A673 (cell line): Measurements from ENCODE around the gene RBFOX2. TPM values are rescaled to one million over a fixed set of nuclear protein-coding genes. Genes with fewer than 3 reads are reported as not detected.

Source experiments
- BruUV-seq: library from RNA; stranded (reverse); fragments of 400-500 nt; replicated peaks from 2 replicates; lab custom pipeline; 2021; lab: Mats Ljungman, UMichigan
- CTCF ChIA-PET: fragments of 300-600 bp; sonication (Branson Sonifier 250); formaldehyde crosslinking; loops from one replicate; lab custom pipeline; 2022; ENCODE audit warnings: antibody characterized with exemption; lab: Charles Lee
- POLR2A ChIA-PET: fragments of 300-600 bp; sonication (Branson Sonifier 250); formaldehyde crosslinking; loops from one replicate; lab custom pipeline; 2022; ENCODE audit warnings: antibody characterized with exemption; ENCODE audit not compliant: low non-redundant PET; lab: Charles Lee
- DNase-seq: peaks from one replicate; pipeline ENCODE4 v3.0.0-alpha.2; 2015; ENCODE audit warnings: low spot score
- H3K27ac ChIP-seq: fragments of 200-600 bp; sonication (generic); 2 replicates; pipeline ENCODE4 v1.5.1; 2016; ENCODE audit warnings: mixed run types, low read depth, mild to moderate bottlenecking, mixed read lengths, antibody characterized with exemption, low read length; ENCODE audit not compliant: poor library complexity, severe bottlenecking
- H3K27me3 ChIP-seq: fragments of 200-600 bp; sonication (generic); replicated peaks from 2 replicates; pipeline ENCODE4 v1.6.1; 2017; ENCODE audit warnings: mixed run types, low read depth, mild to moderate bottlenecking, mixed read lengths, antibody characterized with exemption, low read length; ENCODE audit not compliant: insufficient read depth, poor library complexity
- H3K36me3 ChIP-seq: fragments of 200-600 bp; sonication (generic); 2 replicates; pipeline ENCODE4 v1.6.1; 2016; ENCODE audit warnings: mixed run types, mild to moderate bottlenecking, mixed read lengths, antibody characterized with exemption, low read length; ENCODE audit not compliant: insufficient read depth, poor library complexity, severe bottlenecking
- H3K4me1 ChIP-seq: fragments of 200-600 bp; sonication (generic); 2 replicates; pipeline ENCODE4 v1.6.1; 2017; ENCODE audit warnings: mixed run types, mild to moderate bottlenecking, mixed read lengths, antibody characterized with exemption, low read length; ENCODE audit not compliant: insufficient read depth, poor library complexity, severe bottlenecking
- H3K4me3 ChIP-seq: fragments of 200-600 bp; sonication (generic); 2 replicates; pipeline ENCODE4 v1.5.1; 2016; ENCODE audit warnings: low read depth, mixed run types, mild to moderate bottlenecking, mixed read lengths, low read length; ENCODE audit not compliant: poor library complexity, severe bottlenecking
- H3K9me3 ChIP-seq: fragments of 200-600 bp; sonication (generic); 2 replicates; pipeline ENCODE4 v1.6.1; 2016; ENCODE audit warnings: mixed run types, low read depth, mild to moderate bottlenecking, mixed read lengths, antibody characterized with exemption, low read length; ENCODE audit not compliant: poor library complexity, severe bottlenecking
- CTCF ChIP-seq: fragments of 300-800, 200-600 bp; sonication (generic); conservative IDR thresholded peaks from 2 replicates; pipeline ENCODE4 v1.5.1; 2017; ENCODE audit warnings: low read depth, mild to moderate bottlenecking, antibody characterized with exemption, low read length, moderate library complexity, mixed read lengths
- EZH2 ChIP-seq: fragments of 200-600 bp; sonication (generic); IDR thresholded peaks from 2 replicates; pipeline ENCODE4 v1.6.1; 2017; ENCODE audit warnings: borderline replicate concordance, low read depth, mild to moderate bottlenecking, mixed read lengths, antibody characterized with exemption, low read length; ENCODE audit not compliant: poor library complexity, severe bottlenecking
- intact Hi-C: fragments of 100-400 bp; cut with micrococcal nuclease; formaldehyde crosslinking; loops from one replicate; pipeline ENCODE4 v1.10.0; 2022; ENCODE audit not compliant: unreplicated experiment
- total RNA-seq: library from RNA; stranded (reverse); gene quantifications from 2 replicates; pipeline ENCODE4 v1.2.3, GENCODE V29; 2021

RBFOX2 gene
- total RNA-seq, 1 experiment from 2014 or later, result 142 TPM

GRCh38 chr22:35860837-35861236 is 167.8 kb downstream of the RBFOX2 start:
- Histone ChIP-seq H3K27me3 (no peaks in the 10 kb centered on the region), H3K36me3 (no peaks in the 10 kb centered on the region), H3K4me1 (peaks cover 28% of the 10 kb centered on the region), H3K27ac (no peak overlapping the region), H3K9me3 (no peaks in the 10 kb centered on the region), H3K4me3 (no peak overlapping the region)
- no TSS peak for BruUV-seq
- intact Hi-C loops, result no loop called here
- no peak for DNase-seq
- ChIA-PET CTCF (no interaction called here), POLR2A (interaction anchor here (0.5 kb wide), 1 partner anchor 20 kb away, joined by 3 read pairs; no protein-coding TSS in a partner anchor)
- TF ChIP-seq EZH2 (no peak), CTCF (no peak)

- no peaks in the 10 kb centered on the region for H3K36me3 ChIP-seq
- H3K9me3 ChIP-seq, result no peaks in the 10 kb centered on the region
- no TSS peak for BruUV-seq
- no peak for TF ChIP-seq EZH2
- no peak for TF ChIP-seq CTCF
- no peak overlapping the region for H3K27ac ChIP-seq
- no peak for DNase-seq
- intact Hi-C loops, result no loop called here
- no peaks in the 10 kb centered on the region for H3K27me3 ChIP-seq
- ChIA-PET CTCF (no interaction called here), POLR2A (no interaction called here)
- H3K4me3 ChIP-seq, result no peak overlapping the region
- H3K4me1 ChIP-seq, result peaks cover 26% of the 10 kb centered on the region
These were observed 168.4 kb downstream of the RBFOX2 start for GRCh38 chr22:35860087-35860733.

GRCh38 chr22:35854334-35854733 is 174.3 kb downstream of the RBFOX2 start:
- CTCF ChIA-PET, result no interaction called here
- POLR2A ChIA-PET, result no interaction called here
- H3K36me3 ChIP-seq, result no peaks in the 10 kb centered on the region
- intact Hi-C loops, result no loop called here
- DNase-seq, result no peak
- no peaks in the 10 kb centered on the region for H3K27me3 ChIP-seq
- H3K4me3 ChIP-seq, result no peak overlapping the region
- no peaks in the 10 kb centered on the region for H3K9me3 ChIP-seq
- TF ChIP-seq CTCF (no peak), EZH2 (no peak)
- no TSS peak for BruUV-seq
- no peak overlapping the region for H3K27ac ChIP-seq
- peaks cover 28% of the 10 kb centered on the region for H3K4me1 ChIP-seq
